NCI-H1930 (cell line): Measurements from ENCODE around the gene LDB1.

Experiments
- DNase-seq, 2 experiments: peaks; one replicate each; lab custom pipeline; 2025; lab: John Stamatoyannopoulos, UW

The LDB1 gene

GRCh38 chr10:102113261-102113955 is 6.8 kb downstream of the LDB1 start:
- no peak for DNase-seq

- DNase-seq: no peak
Observed at GRCh38 chr10:102112210-102112817, 7.9 kb downstream of the LDB1 start.

- DNase-seq: no peak
Observed at GRCh38 chr10:102111276-102111675, 8.9 kb downstream of the LDB1 start.

- no peak for DNase-seq
Observed at GRCh38 chr10:102109166-102110116, 10.7 kb downstream of the LDB1 start.

GRCh38 chr10:102106998-102107397 is 13.2 kb downstream of the LDB1 start:
- DNase-seq: no peak

- no peak for DNase-seq
Observed at GRCh38 chr10:102102421-102102820, 17.7 kb downstream of the LDB1 start.

- DNase-seq: no peak
Observed at GRCh38 chr10:102101152-102101551, 19.0 kb downstream of the LDB1 start.

GRCh38 chr10:102096449-102096848 is 23.7 kb downstream of the LDB1 start:
- DNase-seq: no peak

GRCh38 chr10:102090772-102091171 is 29.4 kb downstream of the LDB1 start:
- DNase-seq: no peak

GRCh38 chr10:102086196-102086595 is 34.0 kb downstream of the LDB1 start:
- DNase-seq: no peak

GRCh38 chr10:102085336-102085735 is 34.8 kb downstream of the LDB1 start:
- no peak for DNase-seq

- no peak for DNase-seq
Observed at GRCh38 chr10:102083541-102083940, 36.6 kb downstream of the LDB1 start.

GRCh38 chr10:102072673-102073527 is 47.3 kb downstream of the LDB1 start:
- peak; percentile 30 to 36 for DNase-seq

GRCh38 chr10:102069071-102069470 is 51.1 kb downstream of the LDB1 start:
- DNase-seq: no peak

GRCh38 chr10:102068216-102068615 is 52.0 kb downstream of the LDB1 start:
- DNase-seq: no peak

- DNase-seq: no peak
Observed at GRCh38 chr10:102067091-102067916, 52.9 kb downstream of the LDB1 start.

GRCh38 chr10:102066399-102067088 is 53.6 kb downstream of the LDB1 start:
- DNase-seq: no peak

- DNase-seq: no peak
Observed at GRCh38 chr10:102065561-102066398, 54.4 kb downstream of the LDB1 start.

GRCh38 chr10:102064868-102065560 is 55.2 kb downstream of the LDB1 start, which contains the start of gene HPS6:
Gene HPS6 (plus strand): TSS chr10:102065349. CDS start chr10:102065475, 126 bp downstream.
- peak; percentile 87 to 90 for DNase-seq
